Measurements from ENCODE around the gene ATRNL1. TPM values are rescaled to one million over a fixed set of nuclear protein-coding genes. Genes with fewer than 3 reads are reported as not detected.
A peak's percentile ranks its signal among the peaks of the same experiment; 100 is the strongest.
"Not testable (repeated sequence)": the region's sequence is repeated elsewhere in the genome, so short reads cannot be mapped to it uniquely, and the experiment has no call there.

ATRNL1 gene
- total and polyA plus RNA-seq, 2 experiments from 2014 or later, result 5.9 to 17.4 TPM

DNA sequence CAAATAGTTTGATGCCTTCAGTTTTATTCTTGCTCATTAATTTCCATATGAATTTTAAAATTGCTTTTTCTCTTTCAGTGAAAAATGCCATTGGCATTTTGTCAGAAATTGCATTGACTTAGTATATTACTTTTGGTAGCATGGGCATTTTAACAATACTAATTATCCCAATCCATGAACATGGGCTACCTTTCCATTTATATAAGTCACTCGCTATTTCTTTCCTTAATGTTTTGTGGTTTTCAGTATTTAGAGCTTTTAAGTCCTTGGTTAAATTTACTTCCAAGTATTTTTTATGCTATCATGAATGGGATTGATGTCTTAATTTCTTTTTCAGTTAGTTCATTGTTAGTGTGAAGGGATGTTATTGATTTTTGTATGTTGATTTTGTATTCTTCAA, 297.4 kb downstream of the ATRNL1 start:
- Histone ChIP-seq H4K20me1 (ENCODE audit: insufficient read depth, poor library complexity, severe bottlenecking) (no peaks in the 10 kb centered on the region), H3K27me3 (no peaks in the 10 kb centered on the region), H3K9me2 (replicated peaks; ENCODE audit: insufficient read depth) (no peaks in the 10 kb centered on the region), H3K4me2 (no peak overlapping the region), H3K9me3 (ENCODE audit: low read depth) (no peaks in the 10 kb centered on the region), H2AFZ (no peak overlapping the region), H3K4me1 (ENCODE audit: insufficient read depth) (no peaks in the 10 kb centered on the region), H3K27ac (no peak overlapping the region), H3K79me2 (no peaks in the 10 kb centered on the region), H3K4me3 (no peak overlapping the region), H3K36me3 (replicated peaks; ENCODE audit: insufficient read depth, low read depth) (no peaks in the 10 kb centered on the region)
- TF ChIP-seq EZH2 (IDR thresholded peaks at IDR 0.05; ENCODE audit: borderline replicate concordance) (no peak), EZH2phosphoT487 (IDR thresholded peaks at IDR 0.05; ENCODE audit: low read depth, severe bottlenecking, unreplicated experiment) (no peak), CTCF (IDR thresholded peaks at IDR 0.05; ENCODE audit: poor library complexity) (no peak)
- 98% methylated on average over 1 of the region's 1 CpG for WGBS (ENCODE audit: low lambda C conversion rate, missing lambda C conversion rate)
- no peak for DNase-seq (ENCODE audit: low spot score)

- Histone ChIP-seq H3K4me3 (no peak overlapping the region), H4K20me1 (ENCODE audit: insufficient read depth, poor library complexity, severe bottlenecking) (no peaks in the 10 kb centered on the region), H3K27ac (no peak overlapping the region), H3K79me2 (no peaks in the 10 kb centered on the region), H3K4me2 (no peak overlapping the region), H3K36me3 (replicated peaks; ENCODE audit: insufficient read depth, low read depth) (no peaks in the 10 kb centered on the region), H3K9me3 (ENCODE audit: low read depth) (no peaks in the 10 kb centered on the region), H3K9me2 (replicated peaks; ENCODE audit: insufficient read depth) (no peaks in the 10 kb centered on the region), H2AFZ (no peak overlapping the region), H3K27me3 (no peaks in the 10 kb centered on the region), H3K4me1 (ENCODE audit: insufficient read depth) (no peaks in the 10 kb centered on the region)
- DNase-seq (ENCODE audit: low spot score), result no peak
- TF ChIP-seq CTCF (IDR thresholded peaks at IDR 0.05; ENCODE audit: poor library complexity) (no peak), EZH2 (IDR thresholded peaks at IDR 0.05; ENCODE audit: borderline replicate concordance) (no peak), EZH2phosphoT487 (IDR thresholded peaks at IDR 0.05; ENCODE audit: low read depth, severe bottlenecking, unreplicated experiment) (no peak)
- 95% methylated on average over 2 of the region's 2 CpGs for WGBS (ENCODE audit: low lambda C conversion rate, missing lambda C conversion rate)
Observed at GRCh38 chr10:115398026-115398425, 304.9 kb downstream of the ATRNL1 start.

GRCh38 chr10:115402699-115403098, 309.5 kb downstream of the ATRNL1 start:
- Histone ChIP-seq H3K9me3 (ENCODE audit: low read depth) (no peaks in the 10 kb centered on the region), H4K20me1 (ENCODE audit: insufficient read depth, poor library complexity, severe bottlenecking) (no peaks in the 10 kb centered on the region), H3K4me1 (ENCODE audit: insufficient read depth) (no peaks in the 10 kb centered on the region), H3K27ac (no peak overlapping the region), H3K79me2 (no peaks in the 10 kb centered on the region), H3K36me3 (replicated peaks; ENCODE audit: insufficient read depth, low read depth) (no peaks in the 10 kb centered on the region), H3K9me2 (replicated peaks; ENCODE audit: insufficient read depth) (no peaks in the 10 kb centered on the region), H3K4me2 (no peak overlapping the region), H3K27me3 (no peaks in the 10 kb centered on the region), H3K4me3 (no peak overlapping the region), H2AFZ (no peak overlapping the region)
- WGBS (ENCODE audit: low lambda C conversion rate, missing lambda C conversion rate), result 56% methylated on average over 1 of the region's 1 CpG
- peak; percentile 7 for DNase-seq (ENCODE audit: low spot score)
- TF ChIP-seq EZH2phosphoT487 (IDR thresholded peaks at IDR 0.05; ENCODE audit: low read depth, severe bottlenecking, unreplicated experiment) (no peak), CTCF (IDR thresholded peaks at IDR 0.05; ENCODE audit: poor library complexity) (no peak), EZH2 (IDR thresholded peaks at IDR 0.05; ENCODE audit: borderline replicate concordance) (no peak)

DNA sequence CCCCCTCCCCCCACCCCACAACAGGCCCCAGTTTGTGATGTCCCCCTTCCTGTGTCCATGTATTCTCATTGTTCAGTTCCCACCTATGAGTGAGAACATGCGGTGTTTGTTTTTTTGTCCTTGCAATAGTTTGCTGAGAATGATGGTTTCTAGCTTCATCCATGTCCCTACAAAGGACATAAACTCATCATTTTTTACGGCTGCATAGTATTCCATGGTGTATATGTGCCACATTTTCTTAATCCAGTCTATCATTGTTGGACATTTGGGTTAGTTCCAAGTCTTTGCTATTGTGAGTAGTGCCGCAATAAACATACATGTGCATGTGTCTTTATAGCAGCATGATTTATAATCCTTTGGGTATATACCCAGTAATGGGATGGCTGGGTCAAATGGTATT, 312.7 kb downstream of the ATRNL1 start:
- DNase-seq (ENCODE audit: low spot score); H3K27me3 ChIP-seq; H3K9me3 ChIP-seq (ENCODE audit: low read depth); H3K4me2 ChIP-seq; H3K9me2 ChIP-seq (replicated peaks; ENCODE audit: insufficient read depth); H3K36me3 ChIP-seq (replicated peaks; ENCODE audit: insufficient read depth, low read depth); H2AFZ ChIP-seq; H3K4me3 ChIP-seq; H3K79me2 ChIP-seq; H4K20me1 ChIP-seq (ENCODE audit: insufficient read depth, poor library complexity, severe bottlenecking); H3K4me1 ChIP-seq (ENCODE audit: insufficient read depth); H3K27ac ChIP-seq: not testable (repeated sequence)
- WGBS (ENCODE audit: low lambda C conversion rate, missing lambda C conversion rate), result 86% methylated on average over 3 of the region's 3 CpGs

All from hepatocyte (in vitro differentiated cells).